Colonic mucosa (tissue), 4 donors: ENCODE results near the gene DHX35. TPM values are rescaled to one million over a fixed set of nuclear protein-coding genes. Genes with fewer than 3 reads are reported as not detected.

Experiments
- DNase-seq: peaks from one replicate; pipeline ENCODE4 v3.0.0-alpha.2; 2020
- H3K27ac ChIP-seq: fragments of 200-600 bp; one replicate; pipeline ENCODE4 v1.8.0; 2021
- H3K27me3 ChIP-seq: fragments of 200-600 bp; one replicate; pipeline ENCODE4 v1.8.0; 2021
- H3K36me3 ChIP-seq: fragments of 200-600 bp; one replicate; pipeline ENCODE4 v1.8.0; 2021
- H3K4me1 ChIP-seq: fragments of 200-600 bp; one replicate; pipeline ENCODE4 v1.8.0; 2021; ENCODE audit warnings: mild to moderate bottlenecking
- H3K4me3 ChIP-seq: fragments of 200-600 bp; one replicate; pipeline ENCODE4 v1.8.0; 2021
- H3K9ac ChIP-seq, 2 donors: one replicate each; pipeline ENCODE4 v1.7.0; 2013; ENCODE audit warnings: control low read depth in 2 of 2, low read depth in 2 of 2, low read length in 2 of 2
- H3K9me3 ChIP-seq: fragments of 200-600 bp; one replicate; pipeline ENCODE4 v1.8.0; 2021
- intact Hi-C: fragments of 100-400 bp; cut with DNase I; formaldehyde crosslinking; loops from one replicate; pipeline ENCODE4 v1.14.1; 2022
- total RNA-seq, 2 donors: library from RNA; stranded (reverse); fragmentation: NEBNext Ultra II Directional in 1 of 2; extraction: Animal tissue kit (Norgen Biotek cat#: 25700) in 1 of 2; gene quantifications; one replicate each; pipeline ENCODE4 v1.2.1, GENCODE V29; 2021
- TF ChIP-seq, protein P1 (sequence below): fragments of 200-600 bp; IDR thresholded peaks from one replicate; pipeline ENCODE4 v1.8.0; 2022; ENCODE audit warnings: antibody characterized with exemption, mild to moderate bottlenecking
- donor health status: healthy.
- donor health status: DM: no; HTN: no; CAD: no.
- donor health status: DM: no; HTN: no; CAD: no.

DHX35 gene
- total RNA-seq, 2 donors from 2014 or later = 16.3 to 16.9 TPM

DNA sequence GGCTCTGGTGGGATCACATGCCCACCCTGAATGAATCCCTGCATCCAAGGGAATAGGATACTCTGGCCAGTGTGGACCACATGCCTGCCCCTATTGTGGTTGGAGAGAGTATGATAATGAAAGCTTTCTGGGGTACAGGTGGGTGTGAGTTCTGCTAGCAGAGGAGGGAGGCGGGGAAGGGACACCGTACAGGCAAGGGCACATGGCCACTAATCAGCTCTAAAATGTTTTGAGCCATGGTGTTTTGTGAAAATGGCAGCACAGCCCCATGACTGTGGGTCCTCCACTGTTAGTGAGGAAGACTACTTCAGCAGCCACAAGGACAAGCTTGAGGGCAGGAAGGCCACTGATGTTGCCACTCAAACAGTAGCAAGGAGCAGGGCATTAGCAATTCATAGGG, 11.9 kb upstream of the DHX35 start:
- TF ChIP-seq, protein P1, sequence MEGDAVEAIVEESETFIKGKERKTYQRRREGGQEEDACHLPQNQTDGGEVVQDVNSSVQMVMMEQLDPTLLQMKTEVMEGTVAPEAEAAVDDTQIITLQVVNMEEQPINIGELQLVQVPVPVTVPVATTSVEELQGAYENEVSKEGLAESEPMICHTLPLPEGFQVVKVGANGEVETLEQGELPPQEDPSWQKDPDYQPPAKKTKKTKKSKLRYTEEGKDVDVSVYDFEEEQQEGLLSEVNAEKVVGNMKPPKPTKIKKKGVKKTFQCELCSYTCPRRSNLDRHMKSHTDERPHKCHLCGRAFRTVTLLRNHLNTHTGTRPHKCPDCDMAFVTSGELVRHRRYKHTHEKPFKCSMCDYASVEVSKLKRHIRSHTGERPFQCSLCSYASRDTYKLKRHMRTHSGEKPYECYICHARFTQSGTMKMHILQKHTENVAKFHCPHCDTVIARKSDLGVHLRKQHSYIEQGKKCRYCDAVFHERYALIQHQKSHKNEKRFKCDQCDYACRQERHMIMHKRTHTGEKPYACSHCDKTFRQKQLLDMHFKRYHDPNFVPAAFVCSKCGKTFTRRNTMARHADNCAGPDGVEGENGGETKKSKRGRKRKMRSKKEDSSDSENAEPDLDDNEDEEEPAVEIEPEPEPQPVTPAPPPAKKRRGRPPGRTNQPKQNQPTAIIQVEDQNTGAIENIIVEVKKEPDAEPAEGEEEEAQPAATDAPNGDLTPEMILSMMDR = no peak
- no peaks in the 10 kb centered on the region for H3K36me3 ChIP-seq
- no peak for DNase-seq
- no peak overlapping the region for H3K9ac ChIP-seq
- H3K27ac ChIP-seq = no peak overlapping the region
- no peaks in the 10 kb centered on the region for H3K4me1 ChIP-seq
- H3K27me3 ChIP-seq = no peaks in the 10 kb centered on the region
- no peak overlapping the region for H3K4me3 ChIP-seq
- intact Hi-C loops = no loop called here
- no peaks in the 10 kb centered on the region for H3K9me3 ChIP-seq

DNA sequence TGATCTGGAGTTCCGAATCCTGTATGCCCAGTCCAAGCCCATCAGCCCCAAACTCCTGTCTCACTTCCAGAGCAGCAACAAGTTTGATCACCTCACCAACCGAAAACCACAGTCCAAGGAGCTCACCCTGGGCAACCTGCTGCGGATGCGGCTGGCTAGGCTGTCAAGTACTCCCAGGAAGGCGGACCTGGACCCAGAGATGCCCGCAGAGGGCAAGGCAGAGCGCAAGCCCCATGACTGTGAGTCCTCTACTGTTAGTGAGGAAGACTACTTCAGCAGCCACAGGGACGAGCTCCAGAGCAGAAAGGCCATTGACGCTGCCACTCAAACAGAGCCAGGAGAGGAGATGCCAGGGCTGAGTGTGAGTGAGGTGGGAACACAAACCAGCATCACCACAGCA, 10.5 kb upstream of the DHX35 start:
- Histone ChIP-seq H3K9me3 (no peaks in the 10 kb centered on the region), H3K4me1 (no peaks in the 10 kb centered on the region), H3K27me3 (no peaks in the 10 kb centered on the region), H3K4me3 (no peak overlapping the region), H3K36me3 (no peaks in the 10 kb centered on the region), H3K9ac (no peak overlapping the region), H3K27ac (no peak overlapping the region)
- intact Hi-C loops = no loop called here
- no peak for DNase-seq
- TF ChIP-seq, protein P1 = no peak

GRCh38 chr20:38952153-38952552, 10.0 kb upstream of the DHX35 start:
- H3K9me3 ChIP-seq = no peaks in the 10 kb centered on the region
- no peak overlapping the region for H3K9ac ChIP-seq
- intact Hi-C loops = no loop called here

DNA sequence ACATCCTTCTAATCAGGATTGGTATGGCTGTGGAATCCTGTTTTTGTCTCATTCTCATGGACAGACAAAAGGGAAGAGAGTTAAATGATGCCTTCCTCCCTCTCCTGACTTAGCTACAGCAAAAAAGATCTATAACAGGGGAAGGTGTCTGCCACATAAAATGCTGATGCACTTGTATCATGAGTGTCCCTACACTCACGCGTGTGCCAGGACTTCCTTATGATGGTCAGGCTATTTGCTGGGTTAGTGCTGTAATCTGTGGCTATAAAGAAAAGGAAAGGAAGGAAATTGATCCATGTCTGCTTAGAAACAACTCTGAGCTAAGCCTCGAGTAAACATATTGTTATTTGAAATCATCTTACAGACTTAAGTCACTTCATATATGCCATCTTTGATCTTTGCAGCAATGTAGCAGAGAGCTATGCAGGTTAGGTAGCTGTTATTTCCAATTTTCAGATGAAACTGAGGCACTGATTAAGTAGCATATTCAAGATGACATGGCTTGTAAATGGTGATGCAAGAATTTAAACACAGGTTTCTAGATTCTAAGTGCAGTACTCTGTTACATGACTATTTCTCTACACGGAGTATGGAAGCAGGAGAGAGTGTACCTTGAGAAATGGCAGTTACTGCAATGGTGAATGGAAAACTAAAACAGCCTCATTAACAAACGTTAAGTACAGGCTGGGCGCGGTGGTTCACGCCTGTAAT, 8.4 kb upstream of the DHX35 start:
- DNase-seq = no peak
- H3K9me3 ChIP-seq = no peaks in the 10 kb centered on the region
- H3K36me3 ChIP-seq = no peaks in the 10 kb centered on the region
- intact Hi-C loops = no loop called here
- no peak overlapping the region for H3K9ac ChIP-seq
- TF ChIP-seq, protein P1 = no peak
- H3K4me1 ChIP-seq = no peaks in the 10 kb centered on the region
- H3K4me3 ChIP-seq = no peak overlapping the region
- no peaks in the 10 kb centered on the region for H3K27me3 ChIP-seq
- H3K27ac ChIP-seq = no peak overlapping the region

More at GRCh38 chr20:38952153-38952552, 10.0 kb upstream of the DHX35 start:
- Histone ChIP-seq H3K27ac (no peak overlapping the region), H3K4me1 (no peaks in the 10 kb centered on the region), H3K27me3 (no peaks in the 10 kb centered on the region), H3K36me3 (no peaks in the 10 kb centered on the region), H3K4me3 (no peak overlapping the region)
- TF ChIP-seq, protein P1 = no peak
- no peak for DNase-seq

GRCh38 chr20:38957235-38957876, 4.8 kb upstream of the DHX35 start:
- Histone ChIP-seq H3K4me3 (no peak overlapping the region), H3K4me1 (no peaks in the 10 kb centered on the region), H3K36me3 (no peaks in the 10 kb centered on the region), H3K27me3 (no peaks in the 10 kb centered on the region), H3K27ac (no peak overlapping the region), H3K9ac (no peak overlapping the region), H3K9me3 (no peaks in the 10 kb centered on the region)
- no peak for DNase-seq
- intact Hi-C loops = no loop called here
- TF ChIP-seq, protein P1 = no peak
